RCC 7860 (cell line): ENCODE results near the gene CCDC74B.
A peak's percentile ranks its signal among the peaks of the same experiment; 100 is the strongest.
"Not testable (repeated sequence)": the region's sequence is repeated elsewhere in the genome, so short reads cannot be mapped to it uniquely, and the experiment has no call there.

Experiments used
- DNase-seq: peaks from one replicate; pipeline ENCODE4 v3.0.0-alpha.2; 2015; ENCODE audit warnings: low spot score
- FAIRE-seq: peaks from 2 replicates; lab custom pipeline; 2012; peaks lifted over from hg19 to GRCh38; lab: Jason Lieb, UNC

CCDC74B gene

DNA sequence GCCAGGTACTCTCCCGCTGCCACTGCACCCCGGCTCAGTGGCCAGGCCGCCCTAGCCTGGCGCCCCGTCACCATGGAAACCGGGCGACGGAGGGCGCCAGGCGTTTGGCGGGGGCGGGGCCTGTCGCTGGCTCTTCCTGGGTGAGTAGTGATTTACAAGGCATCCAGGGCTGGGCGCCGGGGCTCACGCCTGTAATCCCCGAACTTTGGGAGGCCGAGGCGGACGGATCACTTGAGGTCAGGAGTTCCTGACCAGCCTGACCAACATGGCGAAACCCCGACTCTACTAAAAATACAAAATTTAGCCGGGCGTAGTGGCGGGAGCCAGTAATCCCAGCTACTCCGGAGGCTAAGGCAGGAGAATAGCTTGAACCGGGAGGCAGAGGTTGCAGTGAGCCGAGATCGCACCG is at the start of gene CCDC74B:
Gene CCDC74B (minus strand): TSS at position 107 of the 409 bp plus-strand sequence. CDS start 116 bp downstream, outside the sequence.
- FAIRE-seq = not testable (repeated sequence)
- peak; percentile 36 for DNase-seq

DNA sequence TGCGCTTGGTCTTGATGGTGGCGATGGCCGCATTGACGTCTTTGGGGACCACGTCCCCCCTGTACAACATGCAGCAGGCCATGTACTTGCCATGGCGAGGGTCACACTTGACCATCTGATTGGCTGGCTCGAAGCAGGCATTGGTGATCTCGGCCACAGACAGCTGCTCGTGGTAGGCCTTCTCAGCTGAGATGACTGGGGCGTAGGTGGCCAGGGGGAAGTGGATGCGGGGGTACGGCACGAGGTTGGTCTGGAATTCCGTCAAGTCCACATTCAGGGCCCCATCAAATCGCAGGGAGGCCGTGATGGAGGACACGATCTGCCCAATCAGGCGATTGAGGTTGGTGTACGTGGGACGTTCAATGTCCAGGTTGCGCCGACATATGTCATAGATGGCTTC is 48.9 kb upstream of the CCDC74B start:
- DNase-seq, FAIRE-seq: not testable (repeated sequence)

DNA sequence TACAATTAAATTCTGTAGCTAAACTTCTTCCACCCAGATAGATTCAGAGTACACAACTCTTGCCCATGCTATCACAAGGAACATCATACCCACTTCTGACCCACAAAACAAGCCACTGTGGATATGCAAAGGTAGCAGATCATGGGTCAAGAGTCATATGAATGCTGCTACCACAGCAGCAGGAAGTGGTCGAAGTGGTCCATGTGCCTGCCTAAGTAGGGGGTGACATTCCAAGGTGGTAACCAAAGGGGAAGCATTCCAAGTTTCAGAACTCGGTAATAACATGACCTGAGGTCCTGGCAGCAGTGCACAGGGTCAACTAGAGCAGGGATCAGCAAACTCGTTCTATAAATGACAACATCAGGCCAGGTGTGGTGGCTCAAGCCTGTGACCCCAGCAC is 47.5 kb upstream of the CCDC74B start:
- DNase-seq = peak; percentile 24
- peak; percentile 64 for FAIRE-seq

DNA sequence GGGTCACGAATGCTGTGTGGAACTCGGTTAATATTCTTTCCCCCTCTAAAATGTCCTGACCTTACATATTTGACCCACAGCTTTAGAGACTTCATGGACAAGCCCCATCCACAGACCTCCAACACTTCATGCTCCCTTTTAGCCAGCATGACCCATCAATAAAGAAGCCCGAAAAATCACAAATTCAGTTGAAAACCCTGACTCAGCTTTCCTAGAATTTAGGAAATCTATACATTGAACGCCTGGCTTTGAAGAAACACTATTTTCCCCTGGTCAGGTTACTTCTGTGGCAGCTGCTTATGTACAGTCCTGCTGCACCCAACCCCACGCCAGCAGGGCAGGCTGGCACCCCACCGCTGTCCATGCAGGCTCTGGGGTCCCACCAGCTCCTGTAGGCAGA is 46.4 kb upstream of the CCDC74B start:
- FAIRE-seq = not testable (repeated sequence)

DNA sequence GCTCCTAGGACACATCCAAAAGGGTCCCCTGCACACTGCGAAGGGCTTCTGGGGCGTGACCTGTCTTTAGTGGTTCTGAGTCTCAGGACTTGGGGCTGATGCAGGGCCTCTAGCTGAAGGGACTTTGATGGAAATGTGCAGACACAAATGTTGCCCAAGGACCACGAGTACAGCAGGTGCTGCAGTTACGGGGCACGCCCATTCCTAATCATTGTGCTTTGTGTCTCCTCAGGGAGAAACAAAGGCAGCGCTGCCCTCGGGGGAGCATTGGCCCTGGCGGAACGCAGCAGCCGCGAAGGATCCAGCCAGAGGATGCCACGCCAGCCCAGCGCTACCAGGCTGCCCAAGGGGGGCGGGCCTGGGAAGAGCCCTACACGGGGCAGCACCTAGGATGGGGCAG is 45.3 kb upstream of the CCDC74B start:
- FAIRE-seq (no peak), DNase-seq (no peak)

More for the DNA sequence above, 46.4 kb upstream of the CCDC74B start:
- not testable (repeated sequence) for DNase-seq

DNA sequence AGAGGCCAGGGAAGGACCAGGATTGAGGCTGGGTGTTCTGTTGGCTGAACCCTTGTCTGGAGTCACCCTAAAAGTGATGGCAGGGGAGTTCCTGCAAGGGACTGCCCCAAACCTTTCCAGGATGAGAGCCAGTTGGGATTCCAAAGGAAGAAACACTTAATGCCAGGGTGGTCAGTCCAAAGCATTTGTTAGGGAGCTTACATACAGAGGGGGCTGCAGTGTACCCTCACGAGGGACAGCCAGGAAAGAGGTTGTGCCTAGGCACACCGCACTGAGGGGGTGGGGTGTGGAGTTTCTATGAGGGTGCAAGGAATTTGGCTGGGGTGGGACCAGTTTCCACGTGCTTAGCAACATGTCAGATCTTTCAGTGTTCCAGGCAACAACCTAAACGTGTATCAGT is 44.0 kb upstream of the CCDC74B start:
- not testable (repeated sequence) for DNase-seq, FAIRE-seq

DNA sequence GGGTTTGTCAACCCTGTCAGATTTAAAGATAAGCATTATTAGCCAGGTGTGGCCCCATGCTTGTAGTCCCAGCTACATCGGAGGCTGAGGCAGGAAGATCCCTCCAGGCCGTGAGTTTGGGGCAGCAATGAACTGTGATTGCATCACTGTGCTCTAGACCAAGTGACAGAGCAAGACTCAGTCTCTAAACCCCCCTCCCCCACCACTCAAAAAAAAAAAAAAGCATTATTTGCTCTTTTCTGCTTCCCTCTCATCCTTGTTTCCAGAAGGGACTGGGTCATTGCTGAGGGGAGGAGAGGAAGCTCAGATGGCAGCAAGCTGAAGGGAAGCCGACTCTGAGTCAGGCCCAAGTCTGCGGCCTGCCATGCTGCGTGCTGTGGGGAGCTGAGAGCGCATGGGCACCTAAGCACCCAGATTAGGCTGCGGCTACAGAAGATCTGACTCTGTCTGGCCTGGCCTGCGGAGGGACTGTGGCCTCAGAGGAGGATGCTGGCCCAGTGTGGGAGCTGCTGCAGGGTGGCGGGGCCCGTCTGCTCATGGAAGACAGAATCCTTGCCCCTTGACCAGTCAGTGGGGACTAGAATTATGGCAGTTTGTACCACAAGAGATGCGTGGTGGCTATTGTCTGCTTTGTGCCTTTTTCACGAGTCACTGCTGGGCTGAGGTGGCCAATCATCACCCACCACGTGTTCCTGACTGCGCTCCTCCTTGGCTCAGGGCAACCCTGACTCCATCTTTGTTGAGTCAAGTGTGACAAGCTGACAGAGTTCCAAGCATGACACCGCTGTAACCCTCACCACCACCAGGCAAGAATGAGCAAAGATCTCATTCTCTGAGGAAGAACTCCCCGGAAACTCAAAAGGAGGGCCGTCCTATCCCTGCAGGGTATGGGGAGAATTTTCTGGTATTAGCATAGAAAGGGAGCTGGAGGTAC is 43.2 kb upstream of the CCDC74B start:
- not testable (repeated sequence) for DNase-seq, FAIRE-seq

DNA sequence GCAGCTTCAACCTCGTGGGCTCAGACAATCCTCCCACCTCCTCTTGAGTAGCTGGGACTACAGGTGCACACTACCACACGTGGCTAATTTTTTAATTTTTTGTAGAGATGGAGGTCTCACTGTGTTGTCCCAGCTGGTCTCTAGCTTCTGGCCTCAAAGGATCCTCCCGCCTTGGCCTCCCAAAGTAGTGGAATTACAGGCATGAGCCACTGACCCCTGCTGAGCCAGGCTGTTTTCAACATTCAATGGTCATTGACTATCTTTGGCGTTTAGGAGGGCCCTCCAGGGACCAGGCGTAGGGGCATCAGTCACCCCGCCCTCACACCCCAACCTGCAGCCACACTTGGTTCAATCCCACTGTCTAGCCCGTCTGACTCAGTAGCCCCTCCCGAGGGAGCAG is 42.4 kb upstream of the CCDC74B start:
- DNase-seq (no peak), FAIRE-seq (no peak)

DNA sequence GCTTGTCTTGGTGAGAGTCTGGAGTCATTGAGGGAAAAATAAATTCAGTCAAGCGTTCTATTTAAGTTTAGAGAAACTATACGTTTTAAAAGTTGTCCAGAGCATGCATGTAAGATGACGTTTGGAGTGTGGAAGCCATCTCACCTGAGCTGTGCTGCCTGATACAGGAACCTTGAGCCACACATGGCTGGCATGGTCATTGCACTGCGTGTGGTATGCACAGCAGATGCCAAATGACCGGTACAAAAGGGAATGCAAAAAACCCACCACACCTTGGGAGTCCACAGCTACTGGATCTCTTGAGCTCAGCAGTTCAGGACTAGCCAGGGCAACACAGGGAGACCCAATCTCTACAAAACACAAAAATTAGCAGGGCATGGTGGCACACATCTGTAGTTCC is 41.5 kb upstream of the CCDC74B start:
- FAIRE-seq (no peak), DNase-seq (no peak)

DNA sequence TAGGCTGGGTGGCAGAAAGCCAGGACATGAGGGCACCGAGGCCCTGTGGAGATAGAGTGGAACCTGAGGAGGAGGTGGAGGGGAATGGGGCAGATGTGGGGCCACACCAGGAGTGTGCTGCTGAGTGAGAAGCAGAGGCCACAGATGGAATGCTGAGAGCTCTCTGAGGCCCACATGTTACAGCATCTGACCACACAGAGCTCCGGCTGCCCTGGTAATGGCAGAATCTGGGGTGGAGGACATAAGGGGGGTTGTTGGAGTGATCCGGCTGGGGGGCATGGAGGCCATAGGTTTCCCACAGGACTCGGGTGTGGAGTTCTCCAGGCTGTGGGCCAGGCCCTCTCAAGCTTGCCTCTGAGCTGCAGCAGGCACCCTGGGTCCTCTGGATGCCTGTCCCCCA is 41.0 kb upstream of the CCDC74B start:
- FAIRE-seq (no peak), DNase-seq (no peak)

DNA sequence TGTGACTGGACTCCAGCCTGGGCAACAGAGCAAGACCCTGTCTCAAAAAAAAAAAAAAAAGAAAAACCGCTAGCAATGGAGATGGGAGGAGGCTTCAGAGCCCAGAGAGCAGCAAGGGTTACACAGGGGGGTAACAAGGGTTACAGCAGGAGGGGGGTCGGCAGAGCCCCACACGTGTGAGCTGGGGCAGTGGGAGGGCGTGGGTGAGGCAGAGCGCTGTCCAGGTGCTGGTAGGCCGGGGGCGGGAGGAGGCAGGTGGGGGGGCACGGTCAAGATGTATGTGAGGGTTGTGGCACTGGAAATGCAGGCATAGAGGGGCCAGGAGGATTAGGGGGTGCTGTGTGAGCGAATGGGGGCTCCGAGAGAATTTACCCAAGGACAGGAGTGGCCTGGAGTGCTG is 40.5 kb upstream of the CCDC74B start:
- DNase-seq (no peak), FAIRE-seq (no peak)

DNA sequence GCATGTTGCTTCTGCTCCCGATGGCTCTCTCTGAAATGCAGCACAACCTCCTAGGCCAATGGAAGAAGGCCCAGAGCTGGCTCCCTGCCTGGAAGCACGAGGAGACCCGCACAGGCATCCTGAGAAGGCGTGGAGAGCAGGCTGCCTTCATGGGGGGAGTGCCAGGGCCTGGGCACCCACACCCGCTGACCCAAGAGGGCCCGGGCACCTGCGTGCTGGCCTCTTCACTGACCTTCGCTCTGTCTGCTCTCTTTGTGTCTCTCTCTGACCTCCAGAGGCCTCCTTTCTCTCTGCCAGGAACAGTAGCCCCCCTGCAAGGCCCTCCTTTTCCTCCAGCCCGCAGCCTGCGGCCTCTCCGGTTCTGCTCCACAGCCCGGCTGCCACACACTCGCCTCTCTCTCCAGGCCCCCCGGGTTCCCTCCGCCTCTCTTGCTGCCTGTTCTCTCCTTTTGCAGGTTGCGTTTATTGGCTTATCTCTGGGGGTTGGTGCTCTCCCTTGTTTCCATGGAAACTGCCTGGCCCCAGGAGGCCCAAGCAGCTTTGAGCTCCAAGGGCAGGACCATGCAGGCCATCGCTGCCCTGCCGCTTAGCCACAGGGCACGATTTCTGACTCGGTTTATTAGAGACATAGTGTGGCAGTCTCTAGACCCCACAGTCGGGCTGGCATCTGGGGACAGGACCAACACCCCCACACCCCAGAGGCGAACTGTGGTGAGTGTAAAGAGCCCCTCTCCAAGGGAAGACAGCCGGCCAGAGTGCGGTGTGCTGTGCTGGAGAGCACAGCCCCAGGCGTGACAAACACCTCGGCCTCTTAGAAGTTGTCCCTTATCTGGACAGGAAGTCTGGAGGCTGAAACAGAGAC is 38.8 kb upstream of the CCDC74B start:
- DNase-seq = no peak
- no peak for FAIRE-seq

DNA sequence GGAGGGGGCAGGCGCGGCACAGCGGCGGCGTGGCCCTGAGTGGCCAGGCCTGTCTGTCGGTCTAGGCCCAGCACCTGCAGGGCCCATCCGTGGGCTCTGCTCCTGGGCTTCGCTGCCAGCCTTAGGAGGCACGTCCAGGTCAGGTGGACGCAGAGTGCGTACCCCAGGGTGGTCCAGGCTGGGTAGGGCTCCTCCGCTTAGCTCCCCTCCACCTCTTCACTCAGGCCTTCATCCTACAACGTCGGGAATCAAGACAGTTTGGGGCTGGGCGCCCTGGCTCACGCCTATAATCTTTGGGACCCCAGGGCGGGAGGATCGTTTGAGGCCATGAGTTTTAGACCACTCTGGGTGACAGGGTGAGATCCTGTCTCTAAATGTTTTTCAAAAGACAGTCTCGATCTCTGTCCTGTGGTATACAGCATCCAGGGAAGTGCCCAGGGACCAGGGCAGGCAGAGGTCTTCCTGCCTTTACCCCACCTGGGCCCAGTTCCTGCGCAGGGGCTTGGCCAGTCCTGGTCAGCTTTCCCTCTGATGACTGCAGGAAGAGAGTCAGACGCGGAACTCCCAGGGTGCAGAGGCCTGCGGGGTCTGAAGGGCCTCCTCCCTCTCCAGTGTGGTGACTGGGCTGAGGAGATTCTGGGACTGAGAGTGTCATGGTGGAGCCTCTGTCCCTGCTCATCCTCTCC is 38.1 kb upstream of the CCDC74B start:
- DNase-seq = peak; percentile 18
- FAIRE-seq = not testable (repeated sequence)

DNA sequence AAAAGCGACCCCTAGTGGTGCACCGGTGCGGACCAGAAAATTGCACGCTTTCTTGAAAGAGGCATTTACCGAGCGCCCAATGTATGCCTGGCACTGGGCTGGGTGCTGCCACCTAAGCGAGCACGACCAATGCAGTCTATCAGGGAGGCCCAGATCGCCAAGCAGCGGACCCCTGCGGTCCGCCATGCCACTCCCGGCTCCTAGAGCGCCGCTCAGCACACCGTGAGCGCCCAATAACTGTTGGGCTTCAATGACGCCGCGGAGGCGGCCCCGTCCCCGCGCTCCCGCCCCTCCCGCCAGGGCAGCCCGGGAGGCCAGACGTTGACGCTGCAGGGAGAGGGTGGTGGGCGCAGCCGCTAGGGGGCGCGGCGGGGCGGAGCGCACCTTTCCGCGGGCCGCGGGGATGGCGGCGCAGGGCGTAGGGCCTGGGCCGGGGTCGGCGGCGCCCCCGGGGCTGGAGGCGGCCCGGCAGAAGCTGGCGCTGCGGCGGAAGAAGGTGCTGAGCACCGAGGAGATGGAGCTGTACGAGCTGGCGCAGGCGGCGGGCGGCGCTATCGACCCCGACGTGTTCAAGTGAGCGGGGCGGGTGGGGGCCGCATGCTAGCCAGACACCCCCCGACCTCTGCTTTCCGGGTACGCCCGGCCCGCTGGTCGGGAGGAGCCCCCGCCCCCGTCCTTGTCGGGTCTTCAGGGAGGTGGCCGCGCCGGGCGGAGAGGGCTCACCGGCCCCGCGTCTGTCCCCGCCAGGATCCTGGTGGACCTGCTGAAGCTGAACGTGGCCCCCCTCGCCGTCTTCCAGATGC is 37.2 kb upstream of the CCDC74B start, which contains the start of gene MZT2B:
Gene MZT2B (plus strand): TSS at position 383 of the 803 bp plus-strand sequence. CDS start 21 bp downstream, at position 404.
- not testable (repeated sequence) for FAIRE-seq
- peak; percentile 78 for DNase-seq

DNA sequence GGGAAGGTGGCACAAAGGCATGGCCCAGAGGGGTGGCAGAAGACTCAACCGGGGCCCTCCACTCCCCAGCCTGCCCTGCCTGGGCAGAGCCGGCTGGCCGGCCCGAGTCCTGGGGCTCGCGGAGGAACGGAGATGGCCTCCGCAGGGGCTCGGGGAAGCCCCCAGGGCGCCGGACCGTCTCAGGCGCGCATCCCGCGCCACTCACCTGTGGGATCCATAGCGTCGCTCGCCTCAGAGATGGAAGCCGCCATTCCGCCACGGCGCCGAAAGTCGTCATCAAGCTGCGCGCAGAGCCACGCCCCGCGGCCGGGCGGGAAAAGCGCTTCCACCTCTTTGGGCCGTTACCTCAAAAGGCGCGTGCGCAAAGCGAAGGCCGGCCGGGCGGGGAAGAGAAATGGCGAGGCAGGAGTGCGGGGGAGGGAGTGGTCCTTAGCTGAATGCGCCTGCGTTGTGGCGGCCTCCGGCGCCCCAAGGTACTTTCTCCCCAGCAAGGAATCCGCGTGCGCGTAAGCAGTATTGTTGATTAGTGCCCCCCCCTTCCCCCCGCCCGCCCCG is 36.5 kb upstream of the CCDC74B start, which contains the start of gene SMPD4:
Gene SMPD4 (minus strand): TSS at position 278 of the 555 bp plus-strand sequence. CDS start 5,010 bp downstream, outside the sequence.
- FAIRE-seq (peak; percentile 69), DNase-seq (peak; percentile 86)

DNA sequence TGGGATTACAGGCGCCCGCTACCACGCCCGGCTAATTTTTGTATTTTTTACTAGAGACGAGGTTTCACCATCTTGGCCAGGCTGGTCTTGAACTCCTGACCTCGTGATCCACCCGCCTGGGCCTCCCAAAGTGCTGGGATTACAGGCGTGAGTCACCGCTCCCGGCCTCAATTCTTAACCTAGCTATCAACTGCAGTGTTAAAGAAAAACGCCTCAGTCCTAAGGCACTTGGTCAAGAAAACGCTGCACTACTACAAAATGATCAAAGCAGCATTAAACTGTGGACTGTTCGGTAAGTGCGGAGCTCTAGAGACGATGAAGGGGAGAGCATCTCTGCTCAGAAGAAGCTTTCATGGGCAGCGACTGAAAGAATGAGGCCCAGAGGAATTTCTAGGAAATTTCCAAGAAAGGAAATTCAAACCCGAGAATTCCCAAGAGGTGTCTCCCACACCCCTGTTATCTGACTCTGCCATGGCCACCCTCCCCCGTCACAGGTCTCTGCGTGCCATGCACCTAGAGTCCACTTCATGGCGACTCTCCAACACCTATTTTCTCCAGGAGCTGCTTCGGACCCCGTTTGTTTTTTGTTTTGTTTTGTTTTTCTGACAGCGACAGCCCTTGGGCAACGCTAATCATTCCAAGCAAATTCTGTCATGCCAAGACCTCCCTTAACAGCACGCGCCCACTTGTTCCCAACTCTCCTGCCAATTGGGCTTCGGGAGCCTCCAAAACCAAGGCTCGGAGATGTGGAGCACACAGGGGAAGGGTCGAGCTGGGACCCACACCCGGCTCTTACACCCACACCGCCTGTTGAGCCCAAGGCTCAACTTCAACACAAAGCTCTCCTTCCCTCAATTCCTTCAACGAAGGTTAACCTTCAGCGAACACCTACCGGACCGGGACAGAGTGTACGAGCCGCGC is 35.8 kb upstream of the CCDC74B start:
- FAIRE-seq = not testable (repeated sequence)
- peak; percentile 35 for DNase-seq

DNA sequence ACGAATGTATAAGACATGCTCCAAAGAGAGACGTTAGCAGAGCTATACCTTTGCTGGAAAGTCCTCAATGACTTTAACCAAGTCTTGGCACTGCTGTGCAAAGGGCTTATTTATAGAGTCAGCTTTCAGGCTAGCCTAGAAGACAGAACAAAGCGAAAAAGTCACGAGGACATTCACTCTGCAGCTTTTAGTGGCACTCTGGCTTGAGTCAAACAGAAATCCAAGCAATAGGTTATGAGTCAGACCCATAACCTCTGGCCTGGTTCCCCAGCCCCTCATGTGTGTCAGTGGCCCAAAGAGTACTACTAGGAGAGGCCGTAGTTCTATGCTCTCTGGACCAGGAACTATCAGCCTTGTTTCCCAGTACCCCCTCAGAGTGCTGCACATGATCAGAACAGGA is 30.0 kb upstream of the CCDC74B start:
- FAIRE-seq = peak; percentile 16
- not testable (repeated sequence) for DNase-seq

DNA sequence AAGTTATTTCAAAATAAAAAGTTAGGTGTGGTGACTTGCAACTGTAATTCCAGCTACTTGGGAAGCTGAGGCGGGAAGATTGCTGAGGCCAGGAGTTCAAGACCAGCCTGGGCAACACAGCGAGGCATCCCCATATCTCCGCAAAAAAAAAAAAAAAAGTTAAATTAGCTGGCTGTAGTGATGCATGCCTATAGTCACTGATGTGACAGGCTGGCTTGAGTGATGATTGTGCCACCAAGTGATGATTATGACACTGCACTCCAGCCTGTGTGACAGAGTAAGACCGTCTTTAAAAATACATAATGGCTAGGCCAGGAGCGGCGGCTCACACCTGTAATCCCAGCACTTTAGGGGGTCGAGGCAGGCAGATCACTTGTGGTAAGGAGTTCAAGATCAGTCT is 25.0 kb upstream of the CCDC74B start:
- no peak for FAIRE-seq
- no peak for DNase-seq
